HG02970 (cell line): ENCODE data around the gene ZNF205.
"Not testable (repeated sequence)": the region's sequence is repeated elsewhere in the genome, so short reads cannot be mapped to it uniquely, and the experiment has no call there.

Experiments used
- ATAC-seq: cut with Tn5 transposase; IDR thresholded peaks from one replicate; pipeline ENCODE4 v1.9.1; 2021; ENCODE audit warnings: mild to moderate bottlenecking, moderate library complexity, moderate number of reproducible peaks; ENCODE audit not compliant: unreplicated experiment, low FRiP score

ZNF205 gene

DNA sequence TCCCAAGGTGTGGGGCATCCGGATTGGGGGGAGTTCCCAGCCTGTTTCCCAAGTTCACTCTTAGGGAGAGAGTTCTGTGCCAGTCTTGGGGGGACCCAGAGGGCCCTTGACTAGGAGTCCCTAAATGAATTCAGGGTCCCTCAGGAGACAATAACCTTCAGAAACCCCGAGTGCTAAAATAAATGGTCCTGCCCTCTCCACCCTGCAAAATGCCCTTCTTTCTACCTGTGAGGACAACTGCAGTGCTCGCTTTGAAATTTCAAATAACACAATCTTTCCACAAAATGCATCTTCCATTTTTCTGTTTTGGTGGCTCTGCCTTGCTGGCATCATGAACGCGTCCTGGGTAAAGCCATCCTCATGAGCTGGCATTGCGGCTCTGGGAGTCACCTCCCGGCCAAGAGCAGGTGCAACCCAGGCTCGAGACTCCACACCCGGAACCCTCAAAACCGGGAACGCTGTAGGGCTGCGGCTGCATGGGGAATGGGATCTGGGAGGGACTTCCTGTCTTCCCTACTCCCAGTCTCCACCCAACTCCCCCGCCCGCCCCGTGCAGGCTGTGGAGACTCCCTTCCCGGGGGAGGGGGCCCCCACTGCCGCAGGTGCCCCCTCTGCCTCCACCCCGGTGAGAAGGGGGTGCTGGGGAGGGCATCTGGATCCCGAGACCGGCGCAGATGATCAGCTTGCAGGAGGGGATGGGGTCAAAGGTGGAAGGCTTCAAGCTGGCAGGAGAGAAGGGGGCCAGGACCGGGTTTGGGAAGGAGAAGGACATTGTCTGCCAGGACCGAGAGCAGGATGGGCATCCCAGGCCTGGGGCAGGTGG is at the start of gene ZNF205:
TSS of gene ZNF205 (plus strand) at position 529 of the 823 bp plus-strand sequence. CDS start 845 bp downstream, outside the sequence.
- no peak for ATAC-seq

GRCh38 chr16:3063625-3064386 is 48.6 kb upstream of the ZNF205 start:
- no peak for ATAC-seq

DNA sequence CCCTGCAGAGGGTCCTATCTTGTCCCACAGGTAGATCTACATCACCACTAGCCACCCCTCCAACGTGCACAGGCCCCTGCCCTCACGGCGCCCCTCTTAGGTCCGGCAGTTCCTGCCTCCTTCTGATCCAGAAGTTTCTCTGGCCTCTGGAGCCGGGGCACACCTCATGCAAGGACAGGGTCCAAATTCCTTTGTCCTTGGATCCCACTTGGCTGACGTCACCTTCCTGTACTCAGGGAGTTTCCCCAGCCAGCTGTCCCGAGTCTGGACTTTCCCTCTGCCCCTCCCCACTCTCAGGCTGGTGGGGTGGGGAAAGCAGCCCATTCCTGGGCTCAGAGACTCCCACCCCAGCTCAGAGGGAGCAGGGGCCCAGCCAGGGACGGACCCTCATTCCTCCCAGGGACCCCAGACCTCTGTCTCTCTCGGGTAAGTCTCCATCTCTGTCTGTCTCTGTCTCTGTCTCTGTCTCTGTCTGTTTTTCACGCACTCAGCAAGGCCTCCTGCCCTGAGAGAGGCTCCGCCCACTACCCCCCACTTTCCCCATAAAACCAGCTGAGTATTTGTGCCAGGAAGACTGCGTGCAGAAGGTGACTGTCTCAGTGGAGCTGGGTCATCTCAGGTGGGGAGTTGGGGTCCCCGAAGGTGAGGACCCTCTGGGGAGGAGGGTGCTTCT is 47.2 kb upstream of the ZNF205 start, which contains the start of gene IL32:
TSS of gene IL32 (plus strand) at position 572 of the 673 bp plus-strand sequence. CDS start 172 bp downstream, outside the sequence.
- no peak for ATAC-seq

DNA sequence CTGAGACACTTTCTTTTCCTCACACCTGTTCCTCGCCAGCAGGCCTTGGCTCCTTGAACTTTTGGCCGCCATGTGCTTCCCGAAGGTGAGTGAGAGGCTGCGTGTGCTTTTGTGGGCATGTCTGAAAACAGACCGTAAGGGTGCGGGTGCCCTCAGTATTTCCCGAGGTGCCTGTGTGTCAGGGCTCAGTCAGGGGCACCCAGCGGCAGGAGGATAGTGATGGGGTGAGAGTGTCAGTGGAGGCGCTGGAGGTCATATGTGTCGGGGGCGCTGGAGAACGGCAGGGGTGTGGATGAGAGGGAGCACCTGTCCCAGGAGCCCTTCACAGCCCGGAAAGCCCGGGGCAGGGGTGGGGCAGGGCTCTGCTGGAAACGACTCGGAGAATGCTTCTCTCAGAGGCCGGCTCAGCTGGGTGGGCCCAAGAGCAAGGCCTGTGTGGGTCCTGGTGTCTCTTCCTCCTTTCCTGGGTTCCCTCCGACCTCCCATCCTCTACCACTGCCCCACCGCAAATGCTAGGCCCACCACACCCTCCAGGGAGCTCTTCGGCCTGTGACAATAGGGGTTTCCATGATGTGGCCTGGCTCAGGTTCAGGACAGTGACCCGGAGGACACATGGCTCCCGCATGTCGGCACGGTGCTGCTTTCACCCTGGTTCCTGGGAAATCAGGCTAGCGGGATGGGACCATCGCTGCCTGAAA is 46.5 kb upstream of the ZNF205 start:
- ATAC-seq: no peak

GRCh38 chr16:3066440-3066748 is 46.0 kb upstream of the ZNF205 start:
- ATAC-seq: no peak

DNA sequence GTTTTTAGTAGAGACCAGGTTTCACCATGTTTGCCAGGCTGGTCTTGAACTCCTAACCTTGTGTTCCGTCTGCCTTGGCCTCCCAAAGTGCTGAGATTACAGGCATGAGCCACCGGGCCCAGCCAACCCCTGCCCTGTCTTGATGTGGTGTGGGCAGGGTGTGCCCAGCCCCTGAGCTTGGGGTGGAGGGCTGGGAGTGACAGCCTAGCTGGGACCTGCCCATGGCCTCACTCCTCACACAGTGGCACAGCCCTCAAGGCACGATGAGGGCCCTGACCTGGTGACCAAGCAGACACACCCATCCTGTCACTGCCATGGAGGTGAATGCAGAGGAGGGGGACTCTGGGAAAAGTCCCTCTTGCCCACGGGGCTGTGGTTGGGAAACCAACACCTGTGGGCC is 43.9 kb upstream of the ZNF205 start:
- ATAC-seq: no peak

GRCh38 chr16:3069146-3069545 is 43.2 kb upstream of the ZNF205 start:
- not testable (repeated sequence) for ATAC-seq

GRCh38 chr16:3070608-3071111 is 41.7 kb upstream of the ZNF205 start:
- no peak for ATAC-seq

- no peak for ATAC-seq
These were observed 40.7 kb upstream of the ZNF205 start for GRCh38 chr16:3071655-3072054.

GRCh38 chr16:3072148-3072547 is 40.2 kb upstream of the ZNF205 start:
- not testable (repeated sequence) for ATAC-seq

GRCh38 chr16:3072576-3073263 is 39.7 kb upstream of the ZNF205 start:
- ATAC-seq: not testable (repeated sequence)

GRCh38 chr16:3073448-3073847 is 38.9 kb upstream of the ZNF205 start:
- ATAC-seq: no peak

DNA sequence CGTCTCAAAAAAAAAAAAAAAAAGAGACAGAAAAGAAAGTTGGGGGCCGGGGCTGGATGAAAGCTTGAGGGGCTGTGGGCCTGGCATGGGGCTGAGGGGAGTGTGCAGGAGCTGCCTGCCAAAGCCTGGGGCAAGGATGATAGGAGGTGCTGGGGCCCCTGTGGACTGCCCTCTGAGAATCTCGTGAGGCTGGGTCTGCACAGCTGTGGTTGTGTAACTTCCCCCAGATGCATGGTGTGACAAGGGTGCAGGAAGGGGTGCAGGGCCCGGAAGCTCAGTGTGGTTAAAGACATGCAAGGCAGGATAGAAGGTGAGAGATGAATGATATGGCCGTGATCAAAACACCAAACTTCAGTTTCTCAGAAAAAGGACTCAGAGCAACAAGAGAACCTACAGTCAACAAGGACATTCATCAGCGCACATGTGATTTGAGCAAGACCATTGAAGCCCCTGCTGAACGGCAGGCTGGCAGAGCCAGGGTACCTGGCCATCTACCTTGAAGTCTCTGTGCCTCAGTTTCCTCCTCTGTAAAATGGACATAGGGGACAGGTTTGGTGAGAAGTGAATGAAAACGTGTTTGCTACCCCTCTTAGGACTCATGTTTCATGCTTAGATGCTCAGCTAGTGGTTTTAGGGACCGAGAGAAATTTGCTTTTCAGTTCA is 37.4 kb upstream of the ZNF205 start:
- ATAC-seq: no peak

DNA sequence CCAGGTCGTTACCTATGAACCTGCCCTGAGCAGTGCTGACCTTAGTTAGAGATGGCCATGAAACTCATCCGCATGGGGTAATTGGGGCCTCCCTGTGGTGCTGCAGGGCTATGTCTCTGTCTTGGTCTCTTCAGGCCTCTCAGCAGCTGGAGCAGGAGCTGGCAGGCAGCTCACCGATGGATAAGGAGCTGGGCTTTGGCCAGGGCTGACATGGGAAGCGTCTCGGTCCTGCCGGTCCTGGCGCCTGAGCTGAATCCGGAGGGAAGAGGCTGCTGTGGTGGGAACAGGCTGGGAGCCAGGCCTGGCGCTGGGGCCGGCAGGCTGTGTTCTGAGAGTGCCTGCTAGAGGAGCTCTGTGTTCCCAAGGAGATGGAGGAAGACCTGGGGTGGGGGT is 36.9 kb upstream of the ZNF205 start:
- no peak for ATAC-seq

- ATAC-seq: not testable (repeated sequence)
These were observed 36.4 kb upstream of the ZNF205 start for GRCh38 chr16:3075946-3076345.

DNA sequence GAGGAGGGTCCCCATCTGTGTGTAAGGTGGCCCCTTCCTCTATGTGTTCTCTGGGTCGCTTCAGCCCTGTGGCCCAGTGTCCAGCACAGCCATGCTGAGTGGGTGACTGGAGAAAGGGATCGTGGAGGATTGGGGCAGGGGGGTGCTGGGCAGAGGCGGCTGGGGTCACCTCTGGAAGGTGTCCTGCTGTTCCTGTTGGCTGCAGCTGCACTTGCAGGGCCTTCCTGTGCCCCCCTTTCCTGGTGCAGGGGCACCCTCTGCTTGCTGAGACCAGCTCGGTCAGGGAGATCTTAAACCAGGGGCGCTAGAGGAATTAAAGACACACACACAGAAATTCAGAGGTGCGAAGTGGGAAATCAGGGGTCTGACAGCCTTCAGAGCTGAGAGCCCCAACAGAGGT is 35.8 kb upstream of the ZNF205 start:
- no peak for ATAC-seq

DNA sequence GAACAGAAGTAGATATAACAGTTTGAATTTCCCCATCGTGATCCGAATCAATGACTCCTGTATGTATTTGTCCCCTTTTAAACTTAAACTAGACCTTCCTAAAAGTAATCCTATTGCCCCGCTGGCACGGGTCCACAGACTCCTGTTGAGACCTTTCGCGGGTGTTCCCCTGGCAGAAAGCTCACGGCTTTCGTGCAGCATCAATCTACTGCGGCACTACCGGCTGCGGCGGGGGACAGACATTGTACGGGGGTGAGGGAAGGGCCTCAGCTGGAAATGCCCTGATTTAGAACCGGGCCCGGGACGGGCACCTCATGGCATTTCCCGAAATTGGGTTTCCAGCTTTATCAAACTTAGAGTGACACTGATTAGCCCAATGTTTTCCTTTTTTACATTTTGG is 32.4 kb upstream of the ZNF205 start:
- ATAC-seq: no peak

DNA sequence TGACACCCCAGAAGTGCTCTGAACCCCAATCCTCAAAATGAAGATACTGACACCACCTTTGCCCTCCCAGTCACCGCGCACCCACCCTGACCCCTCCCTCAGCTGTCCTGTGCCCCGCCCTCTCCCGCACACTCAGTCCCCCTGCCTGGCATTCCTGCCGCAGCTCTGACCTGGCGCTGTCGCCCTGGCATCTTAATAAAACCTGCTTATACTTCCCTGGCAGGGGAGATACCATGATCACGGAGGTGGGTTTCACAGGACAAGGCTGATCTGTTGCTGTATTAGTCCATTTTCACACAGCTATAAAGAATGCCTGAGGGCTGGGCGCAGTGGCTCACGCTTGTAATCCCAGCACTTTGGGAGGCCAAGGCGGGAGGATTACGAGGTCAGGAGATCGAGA is 30.4 kb upstream of the ZNF205 start:
- ATAC-seq: not testable (repeated sequence)

DNA sequence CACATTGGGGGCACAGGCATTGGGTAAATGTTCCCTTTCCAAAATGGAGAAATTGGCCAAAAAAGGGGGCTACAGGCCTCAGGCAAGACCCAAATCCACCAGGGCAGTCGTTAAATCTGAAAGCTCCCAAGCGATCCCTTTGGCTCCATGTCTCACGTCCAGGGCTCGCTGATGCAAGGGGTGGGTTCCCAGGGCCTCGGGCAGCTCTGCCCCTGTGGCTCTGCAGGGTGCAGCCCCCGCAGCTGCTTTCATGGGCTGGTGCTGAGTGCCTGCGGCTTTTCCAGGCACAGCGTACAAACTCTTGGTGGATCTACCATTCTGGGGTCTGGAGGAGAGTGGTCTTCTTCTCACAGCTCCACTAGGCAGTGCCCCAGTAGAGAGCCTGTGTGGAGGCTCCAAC is 29.0 kb upstream of the ZNF205 start:
- ATAC-seq: not testable (repeated sequence)
